Neural progenitor cell (in vitro differentiated cells): Measurements from ENCODE around the gene SPON1.

Source experiments
- EZH2 ChIP-seq: fragments of 200-600 bp; sonication (generic); IDR thresholded peaks from 2 replicates; pipeline ENCODE4 v1.6.1; 2017; ENCODE audit warnings: antibody characterized with exemption, mild to moderate bottlenecking, moderate library complexity
- EZH2phosphoT487 ChIP-seq: fragments of 200-600 bp; sonication (generic); IDR thresholded peaks from 2 replicates; pipeline ENCODE4 v1.6.1; 2017; ENCODE audit warnings: antibody characterized with exemption
- TF ChIP-seq, protein P1 (sequence below): fragments of 200-600 bp; sonication (generic); IDR thresholded peaks from 2 replicates; pipeline ENCODE4 v1.5.1; 2017; ENCODE audit warnings: antibody characterized with exemption, mild to moderate bottlenecking

DNA sequence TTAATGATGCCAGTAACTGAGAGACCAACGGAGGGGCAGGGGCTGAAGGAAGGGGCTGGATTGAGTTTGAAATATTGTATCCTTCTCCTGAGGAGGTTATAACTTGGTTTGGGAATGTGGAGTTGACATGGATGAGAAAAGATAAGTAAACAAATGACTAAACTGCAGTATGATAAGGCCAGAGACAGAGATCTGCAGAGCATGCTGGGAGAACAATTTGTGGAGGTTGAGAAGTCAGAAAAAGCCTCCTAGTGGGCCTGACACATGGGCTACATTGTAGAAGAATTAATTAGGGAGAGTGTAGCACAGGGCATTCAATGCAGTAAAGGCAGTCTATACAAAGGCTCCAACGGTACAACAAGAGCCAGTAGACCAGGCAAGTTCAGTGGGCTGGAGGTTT, 55.9 kb downstream of the SPON1 start:
- TF ChIP-seq, protein P1, sequence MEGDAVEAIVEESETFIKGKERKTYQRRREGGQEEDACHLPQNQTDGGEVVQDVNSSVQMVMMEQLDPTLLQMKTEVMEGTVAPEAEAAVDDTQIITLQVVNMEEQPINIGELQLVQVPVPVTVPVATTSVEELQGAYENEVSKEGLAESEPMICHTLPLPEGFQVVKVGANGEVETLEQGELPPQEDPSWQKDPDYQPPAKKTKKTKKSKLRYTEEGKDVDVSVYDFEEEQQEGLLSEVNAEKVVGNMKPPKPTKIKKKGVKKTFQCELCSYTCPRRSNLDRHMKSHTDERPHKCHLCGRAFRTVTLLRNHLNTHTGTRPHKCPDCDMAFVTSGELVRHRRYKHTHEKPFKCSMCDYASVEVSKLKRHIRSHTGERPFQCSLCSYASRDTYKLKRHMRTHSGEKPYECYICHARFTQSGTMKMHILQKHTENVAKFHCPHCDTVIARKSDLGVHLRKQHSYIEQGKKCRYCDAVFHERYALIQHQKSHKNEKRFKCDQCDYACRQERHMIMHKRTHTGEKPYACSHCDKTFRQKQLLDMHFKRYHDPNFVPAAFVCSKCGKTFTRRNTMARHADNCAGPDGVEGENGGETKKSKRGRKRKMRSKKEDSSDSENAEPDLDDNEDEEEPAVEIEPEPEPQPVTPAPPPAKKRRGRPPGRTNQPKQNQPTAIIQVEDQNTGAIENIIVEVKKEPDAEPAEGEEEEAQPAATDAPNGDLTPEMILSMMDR: no peak
- TF ChIP-seq EZH2 (no peak), EZH2phosphoT487 (no peak)
